ENCODE data around the gene DBP. TPM values are rescaled to one million over a fixed set of nuclear protein-coding genes. Genes with fewer than 3 reads are reported as not detected.

The DBP gene
- total RNA-seq, 1 experiment from 2014 or later: 14.2 TPM

DNA sequence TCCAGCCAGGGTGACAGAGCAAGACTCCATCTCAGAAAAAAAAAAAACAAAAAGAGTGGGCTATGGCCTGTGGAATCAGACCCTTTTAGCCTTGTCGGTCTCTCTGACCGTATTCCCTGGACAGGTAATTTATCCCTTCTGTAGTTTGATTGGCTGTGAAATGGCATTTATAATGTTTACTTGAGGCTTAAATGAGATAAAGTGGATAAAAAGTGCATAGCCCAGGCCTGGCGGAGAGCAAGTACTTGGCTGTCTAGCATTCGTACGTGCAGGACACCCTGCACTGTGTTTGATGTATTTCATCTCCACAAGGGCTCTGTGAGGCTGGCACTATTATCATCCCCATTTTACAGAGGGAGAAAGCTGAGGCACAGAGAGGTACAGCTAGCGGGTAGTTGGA is 28.6 kb upstream of the DBP start:
- Histone ChIP-seq H3K4me3 (ENCODE audit: low read depth, low read length, poor library complexity, severe bottlenecking) (no peak overlapping the region), H3K27me3 (replicated peaks; ENCODE audit: insufficient read depth, low read depth, low read length, poor library complexity) (no peaks in the 10 kb centered on the region)
- POLR2A ChIA-PET (ENCODE audit: low non-redundant PET): no interaction called here

DNA sequence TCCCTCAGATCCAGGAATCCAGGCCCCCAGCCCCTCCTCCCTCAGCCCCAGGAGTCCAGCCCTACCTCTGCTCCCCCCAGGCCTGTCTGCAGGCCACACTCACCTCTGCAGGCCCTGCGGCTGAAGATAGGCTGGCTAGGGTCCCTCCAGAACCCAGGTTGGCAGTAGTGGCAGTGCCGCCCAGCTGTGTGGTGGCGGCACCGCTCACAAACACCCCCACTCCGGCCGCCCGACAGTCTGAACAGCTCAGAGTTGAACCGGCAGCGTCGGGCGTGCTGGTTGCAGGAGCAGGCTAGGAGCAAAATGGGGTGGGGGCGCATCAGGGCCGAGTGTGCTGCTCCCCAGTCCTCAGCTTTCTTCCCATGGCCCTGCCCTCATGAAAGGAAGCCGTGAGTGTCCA is 27.3 kb upstream of the DBP start:
- no peak overlapping the region for H3K4me3 ChIP-seq (ENCODE audit: low read depth, low read length, poor library complexity, severe bottlenecking)
- TF ChIP-seq EZH2 (IDR thresholded peaks at IDR 0.05; ENCODE audit: borderline replicate concordance, low read depth, low read length, poor library complexity, severe bottlenecking): no peak
- TF ChIP-seq, protein P1, sequence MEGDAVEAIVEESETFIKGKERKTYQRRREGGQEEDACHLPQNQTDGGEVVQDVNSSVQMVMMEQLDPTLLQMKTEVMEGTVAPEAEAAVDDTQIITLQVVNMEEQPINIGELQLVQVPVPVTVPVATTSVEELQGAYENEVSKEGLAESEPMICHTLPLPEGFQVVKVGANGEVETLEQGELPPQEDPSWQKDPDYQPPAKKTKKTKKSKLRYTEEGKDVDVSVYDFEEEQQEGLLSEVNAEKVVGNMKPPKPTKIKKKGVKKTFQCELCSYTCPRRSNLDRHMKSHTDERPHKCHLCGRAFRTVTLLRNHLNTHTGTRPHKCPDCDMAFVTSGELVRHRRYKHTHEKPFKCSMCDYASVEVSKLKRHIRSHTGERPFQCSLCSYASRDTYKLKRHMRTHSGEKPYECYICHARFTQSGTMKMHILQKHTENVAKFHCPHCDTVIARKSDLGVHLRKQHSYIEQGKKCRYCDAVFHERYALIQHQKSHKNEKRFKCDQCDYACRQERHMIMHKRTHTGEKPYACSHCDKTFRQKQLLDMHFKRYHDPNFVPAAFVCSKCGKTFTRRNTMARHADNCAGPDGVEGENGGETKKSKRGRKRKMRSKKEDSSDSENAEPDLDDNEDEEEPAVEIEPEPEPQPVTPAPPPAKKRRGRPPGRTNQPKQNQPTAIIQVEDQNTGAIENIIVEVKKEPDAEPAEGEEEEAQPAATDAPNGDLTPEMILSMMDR (conservative IDR thresholded peaks at IDR 0.05; ENCODE audit: low read depth, low read length): no peak
- intact Hi-C loops (cut with micrococcal nuclease; ENCODE audit: unreplicated experiment): no loop called here
- H3K4me1 ChIP-seq (ENCODE audit: insufficient read depth, low read length, poor library complexity, severe bottlenecking): no peaks in the 10 kb centered on the region
- no TSS peak for BruUV-seq (replicated peaks)
- no peaks in the 10 kb centered on the region for H3K27me3 ChIP-seq (replicated peaks; ENCODE audit: insufficient read depth, low read depth, low read length, poor library complexity)
- DNase-seq (ENCODE audit: low spot score): no peak
- no peaks in the 10 kb centered on the region for H3K36me3 ChIP-seq (ENCODE audit: insufficient read depth, low read length, poor library complexity, severe bottlenecking)
- H3K27ac ChIP-seq (ENCODE audit: low read depth, low read length, poor library complexity, severe bottlenecking): no peak overlapping the region
- ChIA-PET CTCF (interaction anchor here (0.6 to 0.7 kb wide), 2 partner anchors 176 to 906 kb away, joined by 3 to 4 read pairs; no protein-coding TSS in a partner anchor), POLR2A (ENCODE audit: low non-redundant PET) (no interaction called here)
- no peaks in the 10 kb centered on the region for H3K9me3 ChIP-seq (ENCODE audit: low read depth, low read length, poor library complexity, severe bottlenecking)

More for the DNA sequence above, 28.6 kb upstream of the DBP start:
- CTCF ChIA-PET: no interaction called here
- no TSS peak for BruUV-seq (replicated peaks)
- DNase-seq (ENCODE audit: low spot score): no peak
- intact Hi-C loops (cut with micrococcal nuclease; ENCODE audit: unreplicated experiment): no loop called here
- Histone ChIP-seq H3K4me1 (ENCODE audit: insufficient read depth, low read length, poor library complexity, severe bottlenecking) (no peaks in the 10 kb centered on the region), H3K27ac (ENCODE audit: low read depth, low read length, poor library complexity, severe bottlenecking) (no peak overlapping the region), H3K36me3 (ENCODE audit: insufficient read depth, low read length, poor library complexity, severe bottlenecking) (no peaks in the 10 kb centered on the region), H3K9me3 (ENCODE audit: low read depth, low read length, poor library complexity, severe bottlenecking) (no peaks in the 10 kb centered on the region)
- TF ChIP-seq, protein P1 (conservative IDR thresholded peaks at IDR 0.05; ENCODE audit: low read depth, low read length): no peak
- TF ChIP-seq EZH2 (IDR thresholded peaks at IDR 0.05; ENCODE audit: borderline replicate concordance, low read depth, low read length, poor library complexity, severe bottlenecking): no peak

DNA sequence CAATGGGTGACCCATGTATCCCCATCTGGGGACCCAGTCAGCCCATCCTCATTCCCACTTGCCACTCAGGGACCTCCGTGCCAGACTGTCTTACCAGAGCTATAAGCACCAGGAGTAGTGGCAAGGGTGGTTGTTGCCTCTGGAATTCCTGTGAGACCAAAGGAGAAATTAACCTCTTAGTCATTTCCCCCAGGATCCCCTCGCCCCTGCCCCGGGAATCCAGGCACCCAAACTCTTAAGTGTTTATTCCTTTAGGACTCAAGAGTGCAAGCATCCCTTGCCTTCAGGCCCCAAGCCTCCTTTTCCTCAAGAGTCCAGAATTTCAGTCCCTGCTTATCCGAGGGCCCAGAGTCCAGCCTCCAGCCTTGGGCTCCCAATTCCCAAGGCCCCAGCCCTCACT is 26.5 kb upstream of the DBP start:
- H3K9me3 ChIP-seq (ENCODE audit: low read depth, low read length, poor library complexity, severe bottlenecking): no peaks in the 10 kb centered on the region
- ChIA-PET POLR2A (ENCODE audit: low non-redundant PET) (no interaction called here), CTCF (no interaction called here)
- no peaks in the 10 kb centered on the region for H3K4me1 ChIP-seq (ENCODE audit: insufficient read depth, low read length, poor library complexity, severe bottlenecking)
- H3K36me3 ChIP-seq (ENCODE audit: insufficient read depth, low read length, poor library complexity, severe bottlenecking): no peaks in the 10 kb centered on the region
- H3K4me3 ChIP-seq (ENCODE audit: low read depth, low read length, poor library complexity, severe bottlenecking): no peak overlapping the region
- BruUV-seq (replicated peaks): no TSS peak
- H3K27ac ChIP-seq (ENCODE audit: low read depth, low read length, poor library complexity, severe bottlenecking): no peak overlapping the region
- no peak for DNase-seq (ENCODE audit: low spot score)
- intact Hi-C loops (cut with micrococcal nuclease; ENCODE audit: unreplicated experiment): no loop called here
- H3K27me3 ChIP-seq (replicated peaks; ENCODE audit: insufficient read depth, low read depth, low read length, poor library complexity): no peaks in the 10 kb centered on the region
- TF ChIP-seq, protein P1 (conservative IDR thresholded peaks at IDR 0.05; ENCODE audit: low read depth, low read length): no peak
- no peak for TF ChIP-seq EZH2 (IDR thresholded peaks at IDR 0.05; ENCODE audit: borderline replicate concordance, low read depth, low read length, poor library complexity, severe bottlenecking)

Data from A673 (cell line).